Activated B cell treated with CpG ODN at 0.5 μM for 24 hours (primary cell): Measurements from ENCODE around the gene ADAMTS13. TPM values are rescaled to one million over a fixed set of nuclear protein-coding genes. Genes with fewer than 3 reads are reported as not detected.

Experiments
- ATAC-seq: fragments of 200-7000 bp; cut with Tn5 transposase; one replicate; pipeline ENCODE4 v1.10.0; 2021; ENCODE audit warnings: low read depth, mild to moderate bottlenecking, moderate library complexity
- CTCF ChIA-PET: fragments of 350-600 bp; sonication (Branson Sonifier 250); formaldehyde crosslinking; loops from one replicate; lab custom pipeline; 2021; ENCODE audit warnings: antibody characterized with exemption; lab: Charles Lee
- POLR2A ChIA-PET: fragments of 350-600 bp; sonication (Branson Sonifier 250); formaldehyde crosslinking; loops from one replicate; lab custom pipeline; 2021; ENCODE audit warnings: antibody characterized with exemption; lab: Charles Lee
- DNase-seq: peaks from one replicate; pipeline ENCODE4 v3.0.0; 2022
- H3K27ac Mint-ChIP-seq: one replicate; pipeline ENCODE4 v1.8.0; 2020; ENCODE audit warnings: mixed read lengths
- H3K27me3 Mint-ChIP-seq: one replicate; pipeline ENCODE4 v1.8.0; 2021; ENCODE audit warnings: mixed read lengths
- H3K36me3 Mint-ChIP-seq: one replicate; pipeline ENCODE4 v1.8.0; 2021; ENCODE audit warnings: low read depth, mixed read lengths
- H3K4me1 Mint-ChIP-seq: one replicate; pipeline ENCODE4 v1.8.0; 2021; ENCODE audit warnings: mixed read lengths
- H3K4me3 Mint-ChIP-seq: one replicate; pipeline ENCODE4 v1.8.0; 2020; ENCODE audit warnings: mild to moderate bottlenecking, mixed read lengths
- H3K9me3 Mint-ChIP-seq: one replicate; pipeline ENCODE4 v1.8.0; 2020; ENCODE audit warnings: mixed read lengths
- intact Hi-C: fragments of 100-400 bp; cut with micrococcal nuclease; formaldehyde crosslinking; loops from one replicate; pipeline ENCODE4 v1.15.1; 2024
- total RNA-seq: library from RNA; stranded (reverse); gene quantifications from 2 replicates; pipeline ENCODE4 v1.2.3, GENCODE V29; 2022
- TF ChIP-seq, protein P1 (sequence below): fragments of 200-600 bp; IDR thresholded peaks from one replicate; pipeline ENCODE4 v1.8.0; 2022; ENCODE audit warnings: antibody characterized with exemption, mild to moderate bottlenecking

ADAMTS13 gene
- total RNA-seq, 1 donor from 2014 or later, result 1.9 TPM

DNA sequence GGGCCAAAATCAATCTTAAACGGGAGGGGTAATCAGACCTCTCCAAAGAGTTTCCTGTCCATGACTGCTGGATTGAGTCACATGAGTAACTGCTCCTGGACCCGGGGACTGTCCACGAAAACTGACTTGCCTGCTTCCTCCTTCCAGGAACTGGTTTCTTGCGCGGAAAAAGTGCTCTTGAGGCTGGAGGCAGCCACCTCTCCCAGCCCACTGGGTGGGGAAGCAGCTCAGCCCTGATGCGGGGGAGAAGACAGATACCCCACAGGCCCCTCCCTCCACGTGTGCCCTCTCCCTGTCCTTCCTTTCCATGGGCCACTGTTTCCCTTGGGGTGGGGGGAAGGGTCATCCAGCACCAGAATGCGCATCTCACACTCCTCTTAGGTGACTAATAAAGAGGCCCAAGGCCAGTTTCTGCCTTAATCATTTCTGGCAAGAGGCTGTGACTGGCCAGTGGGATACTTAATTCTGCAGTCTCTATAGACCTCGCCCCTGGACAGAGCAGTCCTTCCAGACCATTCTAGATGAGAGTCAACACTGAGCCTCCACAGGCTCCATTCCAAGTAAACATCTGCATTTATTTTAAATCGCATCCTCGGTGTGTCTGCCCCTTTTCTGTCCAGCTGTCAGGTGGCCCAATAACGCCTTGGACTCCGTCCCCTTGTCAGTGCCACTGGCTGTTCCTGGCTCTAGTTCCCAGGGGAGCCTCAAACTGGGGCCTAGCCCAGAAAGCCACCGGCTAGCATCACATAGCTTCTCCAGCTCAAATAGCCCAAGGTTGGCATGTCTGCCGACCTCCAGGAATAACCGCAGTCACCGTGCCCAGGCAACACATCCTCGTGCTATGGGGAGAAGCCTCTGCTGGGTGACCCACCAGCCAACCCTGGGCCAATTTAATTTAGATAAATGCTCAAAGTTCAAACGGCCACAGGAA, 16.4 kb upstream of the ADAMTS13 start:
- intact Hi-C loops, result loop anchor here (2.0 kb wide), 2 partner anchors 23 to 73 kb away; partner anchors contain the start of gene SLC2A6

DNA sequence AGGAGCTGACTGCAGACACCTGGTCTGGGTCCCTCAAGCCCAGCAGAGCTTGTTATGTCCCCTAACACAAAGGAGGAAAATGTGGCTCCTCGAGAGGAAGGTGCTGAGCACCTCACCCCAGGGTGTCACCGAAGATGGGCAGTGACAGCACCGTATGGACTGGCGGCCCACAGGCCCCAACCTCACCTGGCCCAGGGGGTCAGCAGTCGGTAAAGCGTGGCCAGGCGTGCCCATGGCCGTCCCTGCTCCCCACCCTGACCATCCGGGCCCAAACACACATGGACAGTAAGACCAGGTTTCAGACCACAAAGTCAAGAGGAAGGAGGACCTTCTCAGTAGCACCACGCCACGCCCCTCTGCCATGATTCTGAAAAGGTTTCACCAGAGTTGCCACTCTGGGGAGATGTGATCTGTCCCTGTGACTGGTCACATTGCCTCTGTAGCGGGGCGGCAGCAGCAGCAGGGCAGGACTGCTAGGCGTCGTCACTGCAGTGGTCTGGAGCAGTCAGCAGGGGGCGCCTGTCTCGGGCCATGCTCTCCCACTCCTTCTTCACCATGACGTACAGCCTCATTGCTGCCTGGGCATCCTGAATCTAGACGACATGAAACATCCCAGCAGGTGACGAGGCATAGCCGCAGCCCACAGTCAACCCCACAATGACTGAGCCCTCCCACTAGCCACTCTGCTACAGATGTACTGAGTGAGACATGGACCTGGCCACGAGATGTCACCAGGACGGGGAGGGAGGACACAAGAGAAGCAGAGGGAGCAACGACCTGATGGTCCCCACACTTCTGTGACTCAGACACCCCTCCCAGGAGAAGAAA, 15.5 kb upstream of the ADAMTS13 start:
- no peak overlapping the region for H3K4me3 Mint-ChIP-seq
- POLR2A ChIA-PET, result no interaction called here
- peak; percentile 95 for ATAC-seq
- no peaks in the 10 kb centered on the region for H3K9me3 Mint-ChIP-seq
- H3K27me3 Mint-ChIP-seq, result no peaks in the 10 kb centered on the region
- TF ChIP-seq, protein P1, sequence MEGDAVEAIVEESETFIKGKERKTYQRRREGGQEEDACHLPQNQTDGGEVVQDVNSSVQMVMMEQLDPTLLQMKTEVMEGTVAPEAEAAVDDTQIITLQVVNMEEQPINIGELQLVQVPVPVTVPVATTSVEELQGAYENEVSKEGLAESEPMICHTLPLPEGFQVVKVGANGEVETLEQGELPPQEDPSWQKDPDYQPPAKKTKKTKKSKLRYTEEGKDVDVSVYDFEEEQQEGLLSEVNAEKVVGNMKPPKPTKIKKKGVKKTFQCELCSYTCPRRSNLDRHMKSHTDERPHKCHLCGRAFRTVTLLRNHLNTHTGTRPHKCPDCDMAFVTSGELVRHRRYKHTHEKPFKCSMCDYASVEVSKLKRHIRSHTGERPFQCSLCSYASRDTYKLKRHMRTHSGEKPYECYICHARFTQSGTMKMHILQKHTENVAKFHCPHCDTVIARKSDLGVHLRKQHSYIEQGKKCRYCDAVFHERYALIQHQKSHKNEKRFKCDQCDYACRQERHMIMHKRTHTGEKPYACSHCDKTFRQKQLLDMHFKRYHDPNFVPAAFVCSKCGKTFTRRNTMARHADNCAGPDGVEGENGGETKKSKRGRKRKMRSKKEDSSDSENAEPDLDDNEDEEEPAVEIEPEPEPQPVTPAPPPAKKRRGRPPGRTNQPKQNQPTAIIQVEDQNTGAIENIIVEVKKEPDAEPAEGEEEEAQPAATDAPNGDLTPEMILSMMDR, result peak; percentile 56
- peak overlapping the region; percentile 61 for H3K27ac Mint-ChIP-seq
- peaks cover 65% of the 10 kb centered on the region for H3K36me3 Mint-ChIP-seq
- peaks cover 6% of the 10 kb centered on the region for H3K4me1 Mint-ChIP-seq
- CTCF ChIA-PET, result interaction anchor here (0.8 to 1.4 kb wide), 2 partner anchors 80 to 89 kb away, joined by 4 to 6 read pairs; no protein-coding TSS in a partner anchor
- DNase-seq, result peak; percentile 71
- intact Hi-C loops, result loop anchor here (1.0 to 2.0 kb wide), 3 partner anchors 22 to 80 kb away; partner anchors contain the start of gene SLC2A6

More for the DNA sequence above, 16.4 kb upstream of the ADAMTS13 start:
- TF ChIP-seq, protein P1, result no peak
- H3K27ac Mint-ChIP-seq, result no peak overlapping the region
- ATAC-seq, result no peak
- CTCF ChIA-PET, result interaction anchor here (0.8 to 1.4 kb wide), 2 partner anchors 81 to 90 kb away, joined by 4 to 6 read pairs; no protein-coding TSS in a partner anchor
- no peaks in the 10 kb centered on the region for H3K9me3 Mint-ChIP-seq
- no peak for DNase-seq
- H3K27me3 Mint-ChIP-seq, result no peaks in the 10 kb centered on the region
- H3K36me3 Mint-ChIP-seq, result peaks cover 60% of the 10 kb centered on the region
- H3K4me1 Mint-ChIP-seq, result peaks cover 6% of the 10 kb centered on the region
- no peak overlapping the region for H3K4me3 Mint-ChIP-seq
- POLR2A ChIA-PET, result interaction anchor here (0.6 kb wide), 1 partner anchor 58 kb away, joined by 3 read pairs; the partner anchor contains the start of genes MED22 and RPL7A

DNA sequence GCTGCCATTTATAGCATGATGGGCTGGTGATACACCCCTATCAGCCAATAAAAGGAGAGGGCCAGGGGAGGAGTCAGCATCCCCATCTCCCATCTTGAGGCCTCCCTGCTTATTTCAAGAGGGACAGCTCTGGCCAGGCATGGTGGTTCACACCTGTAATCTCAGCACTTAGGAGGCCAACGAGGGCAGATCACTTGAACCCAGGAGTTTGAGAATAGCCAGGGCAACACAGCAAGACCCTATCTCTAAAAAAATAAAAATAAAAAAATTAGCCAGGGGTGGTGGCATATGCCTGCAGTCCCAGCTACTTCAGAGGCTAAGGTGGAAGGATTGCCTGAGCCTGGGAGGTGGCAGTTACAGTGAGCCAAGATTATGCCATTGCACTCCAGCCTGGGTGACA, 14.1 kb upstream of the ADAMTS13 start:
- Mint-ChIP-seq H3K9me3 (no peaks in the 10 kb centered on the region), H3K36me3 (peaks cover 78% of the 10 kb centered on the region), H3K4me3 (no peak overlapping the region), H3K27ac (no peak overlapping the region), H3K27me3 (no peaks in the 10 kb centered on the region), H3K4me1 (peaks cover 6% of the 10 kb centered on the region)
- ChIA-PET POLR2A (interaction anchor here (0.6 kb wide), 1 partner anchor 65 kb away, joined by 7 read pairs; no protein-coding TSS in a partner anchor), CTCF (no interaction called here)
- TF ChIP-seq, protein P1, result no peak
- ATAC-seq (no peak), DNase-seq (no peak)
- intact Hi-C loops, result no loop called here

DNA sequence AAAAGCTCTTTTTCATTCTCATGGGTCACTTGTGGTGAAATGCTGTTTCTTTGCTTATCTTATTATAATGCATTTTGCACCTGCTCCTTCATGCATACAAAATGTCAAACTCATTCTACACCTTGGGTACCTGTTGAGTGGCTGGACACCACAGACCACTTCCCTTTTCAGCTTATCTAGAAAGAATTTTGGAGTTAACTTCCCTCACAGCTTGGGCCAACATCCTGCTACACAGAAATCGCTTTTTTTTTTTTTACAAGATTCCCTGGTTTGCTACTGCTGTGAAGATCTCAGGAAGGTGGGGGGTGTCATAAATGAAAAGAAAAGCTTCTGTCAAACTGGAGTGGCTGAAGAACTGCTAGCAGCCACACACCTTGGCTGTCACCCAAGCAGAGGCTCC, 7.0 kb upstream of the ADAMTS13 start:
- POLR2A ChIA-PET, result interaction anchor here (0.6 to 1.4 kb wide), 4 partner anchors 26 to 1735 kb away, joined by 3 to 5 read pairs (median 3); partner anchors contain the start of gene CACFD1
- no peaks in the 10 kb centered on the region for H3K27me3 Mint-ChIP-seq
- peaks cover 3% of the 10 kb centered on the region for H3K9me3 Mint-ChIP-seq
- H3K27ac Mint-ChIP-seq, result no peak overlapping the region
- TF ChIP-seq, protein P1, result no peak
- intact Hi-C loops, result no loop called here
- CTCF ChIA-PET, result interaction anchor here (0.6 kb wide), 1 partner anchor 226 kb away, joined by 5 read pairs; no protein-coding TSS in a partner anchor
- peaks cover 54% of the 10 kb centered on the region for H3K4me1 Mint-ChIP-seq
- peaks cover 54% of the 10 kb centered on the region for H3K36me3 Mint-ChIP-seq
- no peak overlapping the region for H3K4me3 Mint-ChIP-seq
- DNase-seq, result no peak
- ATAC-seq, result no peak
